Peyer's patch (tissue), 4 donors: ENCODE results near the gene ARHGAP30. TPM values are rescaled to one million over a fixed set of nuclear protein-coding genes. Genes with fewer than 3 reads are reported as not detected.

Experiments used
- DNase-seq, 3 donors: peaks; one replicate each; pipeline ENCODE4 v3.0.0-alpha.2; 2017 to 2019
- H3K27ac ChIP-seq, 4 donors: fragments of 200-600 bp; sonication (generic); one replicate each; pipeline ENCODE4 v1.5.1; 2016 to 2019
- H3K27me3 ChIP-seq, 2 donors: fragments of 200-600 bp; sonication (generic); one replicate each; pipeline ENCODE4 v1.5.1; 2019
- H3K36me3 ChIP-seq, 3 donors: fragments of 200-600 bp; sonication (generic); one replicate each; pipeline ENCODE4 v1.5.1; 2016 to 2019
- H3K4me1 ChIP-seq, 4 donors: fragments of 200-600 bp; sonication (generic); one replicate each; pipeline ENCODE4 v1.5.1; 2016 to 2019
- H3K4me3 ChIP-seq, 4 donors: fragments of 200-600 bp; sonication (generic); 1 replicate in 3 of 4; 2 replicates in 1 of 4; pipeline ENCODE4 v1.5.1; 2016 to 2019; ENCODE audit warnings: mild to moderate bottlenecking in 1 of 4
- H3K9me3 ChIP-seq, 4 donors: fragments of 200-600 bp; sonication (generic); one replicate each; pipeline ENCODE4 v1.5.1; 2016 to 2019; ENCODE audit warnings: mild to moderate bottlenecking in 1 of 4
- CTCF ChIP-seq, 6 experiments: fragments of 450-650 bp in 4 of 6; fragments of 200-600 bp in 2 of 6; sonication (generic) in 1 of 6; IDR thresholded peaks; one replicate each; pipeline ENCODE4 v1.5.1; 2017 to 2019; ENCODE audit warnings: antibody characterized with exemption in 6 of 6, mild to moderate bottlenecking in 3 of 6, moderate library complexity in 1 of 6
- POLR2A ChIP-seq, 2 donors: fragments of 450-650 bp; IDR thresholded peaks; one replicate each; pipeline ENCODE4 v1.5.1; 2017; ENCODE audit warnings: antibody characterized with exemption in 2 of 2, mild to moderate bottlenecking in 2 of 2, moderate library complexity in 2 of 2
- total RNA-seq, 4 donors: library from RNA; depleted of rRNA; stranded (reverse); fragments of >200 nt; gene quantifications; one replicate each; pipeline ENCODE4 v1.1.0, GENCODE V29; 2016

Gene ARHGAP30
- total RNA-seq, 4 donors from 2014 or later, result 5.1 to 31.4 (median 6.7) TPM

DNA sequence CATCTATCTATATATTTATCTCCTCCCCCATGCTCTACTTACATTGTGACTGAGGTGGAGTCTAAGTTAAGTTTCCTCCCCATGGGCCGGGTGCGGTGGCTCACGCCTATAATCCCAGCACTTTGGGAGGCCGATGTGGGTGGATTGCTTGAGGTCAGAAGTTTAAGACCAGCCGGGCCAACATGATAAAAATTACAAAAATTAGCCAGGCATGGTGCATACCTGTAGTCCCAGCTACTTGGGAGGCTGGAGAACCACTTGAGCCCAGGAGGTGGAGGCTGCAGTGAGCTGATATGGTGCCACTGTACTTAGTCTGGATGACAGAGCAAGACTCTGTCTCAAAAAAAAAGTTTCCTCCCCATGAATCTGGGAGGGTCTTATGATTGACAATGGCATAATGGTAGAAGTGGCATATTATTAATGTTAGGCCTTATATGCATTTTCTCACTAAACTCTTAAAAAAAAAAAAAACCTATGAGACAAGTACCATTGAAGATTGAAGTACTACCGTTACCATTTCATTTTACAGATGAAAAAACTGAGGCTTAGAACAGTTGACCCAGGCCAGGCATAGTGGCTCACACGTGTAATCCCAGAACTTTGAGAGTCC lies 60.0 kb downstream of the ARHGAP30 start:
- Histone ChIP-seq H3K9me3 (no peaks in the 10 kb centered on the region), H3K36me3 (no peaks in the 10 kb centered on the region), H3K4me3 (no peak overlapping the region), H3K4me1 (peaks cover 5 to 19% (median 12%) of the 10 kb centered on the region in 4 donors), H3K27me3 (no peaks in the 10 kb centered on the region), H3K27ac (no peak overlapping the region)
- DNase-seq, result no peak
- TF ChIP-seq CTCF (IDR thresholded peaks at IDR 0.05) (no peak), POLR2A (IDR thresholded peaks at IDR 0.05) (no peak)

- H3K36me3 ChIP-seq, result no peaks in the 10 kb centered on the region
Measured at GRCh38 chr1:161008869-161009510, 60.7 kb downstream of the ARHGAP30 start.

DNA sequence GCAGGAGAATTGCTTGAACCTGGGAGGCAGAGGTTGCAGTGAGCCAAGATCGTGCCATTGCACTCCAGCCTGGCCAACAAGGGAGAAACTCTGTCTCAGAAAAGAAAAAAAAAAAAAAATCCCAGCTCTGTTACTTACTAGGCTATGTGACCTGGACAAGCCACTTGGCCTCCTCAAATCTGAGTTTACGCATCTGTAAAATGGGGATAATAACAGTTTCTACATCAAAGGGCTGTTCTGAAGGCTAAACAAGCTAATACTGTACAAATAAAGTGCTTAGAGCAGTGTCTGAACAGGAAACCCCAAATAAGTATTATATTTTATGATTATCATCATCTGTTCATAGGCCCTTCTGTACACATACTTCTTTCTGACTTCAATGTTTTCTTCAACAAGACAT lies 62.3 kb downstream of the ARHGAP30 start:
- H3K4me1 ChIP-seq, result peaks cover 0 to 5% (median 0%) of the 10 kb centered on the region in 4 donors
- TF ChIP-seq POLR2A (IDR thresholded peaks at IDR 0.05), result no peak
- TF ChIP-seq CTCF (IDR thresholded peaks at IDR 0.05), result no peak
- H3K4me3 ChIP-seq, result no peak overlapping the region
- no peaks in the 10 kb centered on the region for H3K9me3 ChIP-seq
- no peak for DNase-seq
- H3K27ac ChIP-seq, result no peak overlapping the region
- H3K27me3 ChIP-seq, result no peaks in the 10 kb centered on the region
- H3K36me3 ChIP-seq, result no peaks in the 10 kb centered on the region

More at GRCh38 chr1:161008869-161009510, 60.7 kb downstream of the ARHGAP30 start:
- Histone ChIP-seq H3K27ac (no peak overlapping the region), H3K9me3 (no peaks in the 10 kb centered on the region), H3K27me3 (no peaks in the 10 kb centered on the region), H3K4me1 (peaks cover 0 to 15% (median 9%) of the 10 kb centered on the region in 4 donors), H3K4me3 (no peak overlapping the region)
- TF ChIP-seq CTCF (IDR thresholded peaks at IDR 0.05) (no peak), POLR2A (IDR thresholded peaks at IDR 0.05) (no peak)
- DNase-seq, result no peak

DNA sequence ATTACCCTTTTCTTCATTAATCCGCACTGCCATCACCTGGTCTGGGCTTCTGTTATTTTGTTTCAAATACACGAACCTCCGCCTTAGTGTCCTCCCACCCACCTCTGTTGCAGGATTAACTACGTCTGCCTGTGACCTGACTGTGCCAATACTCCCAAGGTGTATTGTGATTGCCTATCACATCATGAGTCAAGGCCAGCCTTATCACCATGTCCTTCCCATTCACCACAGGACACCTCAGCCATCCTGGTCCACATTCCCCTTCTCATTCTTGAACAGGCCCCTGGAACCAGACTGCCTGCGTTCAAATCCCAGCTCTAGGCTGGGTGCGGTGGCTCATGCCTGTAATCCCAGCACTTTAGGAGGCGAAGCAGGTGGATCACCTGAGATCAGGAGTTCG lies 63.1 kb downstream of the ARHGAP30 start:
- no peak for DNase-seq

GRCh38 chr1:161001525-161001924 lies 68.2 kb downstream of the ARHGAP30 start:
- Histone ChIP-seq H3K4me3 (no peak overlapping the region), H3K4me1 (peaks cover 0 to 26% (median 2%) of the 10 kb centered on the region in 4 donors), H3K36me3 (peaks cover 0 to 22% (median 0%) of the 10 kb centered on the region in 3 donors), H3K27ac (peak overlapping the region in 2 of 4 donors; percentile 39 to 56), H3K9me3 (no peaks in the 10 kb centered on the region), H3K27me3 (no peaks in the 10 kb centered on the region)
- DNase-seq, result no peak
- TF ChIP-seq CTCF (IDR thresholded peaks at IDR 0.05) (no peak), POLR2A (IDR thresholded peaks at IDR 0.05) (no peak)

More for the DNA sequence above, 63.1 kb downstream of the ARHGAP30 start:
- Histone ChIP-seq H3K36me3 (no peaks in the 10 kb centered on the region), H3K4me3 (no peak overlapping the region), H3K27me3 (no peaks in the 10 kb centered on the region), H3K9me3 (no peaks in the 10 kb centered on the region), H3K4me1 (peaks cover 0 to 5% (median 2%) of the 10 kb centered on the region in 4 donors), H3K27ac (no peak overlapping the region)
- TF ChIP-seq CTCF (IDR thresholded peaks at IDR 0.05), result no peak
- no peak for TF ChIP-seq POLR2A (IDR thresholded peaks at IDR 0.05)
